GM19099 (cell line): ENCODE measurements around the gene PNCK.

Experiments used
- POLR2A ChIP-seq: IDR thresholded peaks from 3 replicates; pipeline ENCODE4 v1.6.1; 2011; ENCODE audit warnings: low read depth; ENCODE audit not compliant: insufficient read length; ENCODE audit errors: extremely low read depth

PNCK gene

GRCh38 chrX:153673428-153674218, at the start of gene PNCK:
Gene PNCK, minus strand, starts transcription at chrX:153673813. Its CDS starts 737 bp downstream, at chrX:153673076.
- no peak for TF ChIP-seq POLR2A

- TF ChIP-seq POLR2A: no peak
Measured at GRCh38 chrX:153722704-153723350, 49.2 kb upstream of the PNCK start.

- TF ChIP-seq POLR2A: no peak
Measured at GRCh38 chrX:153719701-153720100, 46.1 kb upstream of the PNCK start.

GRCh38 chrX:153719238-153719637, 45.6 kb upstream of the PNCK start:
- no peak for TF ChIP-seq POLR2A

- no peak for TF ChIP-seq POLR2A
Measured at GRCh38 chrX:153717445-153717844, 43.8 kb upstream of the PNCK start.

GRCh38 chrX:153714256-153714655, 40.6 kb upstream of the PNCK start:
- no peak for TF ChIP-seq POLR2A

GRCh38 chrX:153709726-153710674, 36.4 kb upstream of the PNCK start:
- TF ChIP-seq POLR2A: no peak

GRCh38 chrX:153708415-153708814, 34.8 kb upstream of the PNCK start:
- TF ChIP-seq POLR2A: no peak

GRCh38 chrX:153707406-153707805, 33.8 kb upstream of the PNCK start:
- no peak for TF ChIP-seq POLR2A

- no peak for TF ChIP-seq POLR2A
Measured at GRCh38 chrX:153706799-153707198, 33.2 kb upstream of the PNCK start.

GRCh38 chrX:153704021-153704526, 30.5 kb upstream of the PNCK start:
- TF ChIP-seq POLR2A: no peak

GRCh38 chrX:153703036-153703370, 29.4 kb upstream of the PNCK start:
- TF ChIP-seq POLR2A: no peak

- no peak for TF ChIP-seq POLR2A
Measured at GRCh38 chrX:153702336-153703035, 28.9 kb upstream of the PNCK start.

- no peak for TF ChIP-seq POLR2A
Measured at GRCh38 chrX:153701706-153702105, 28.1 kb upstream of the PNCK start.
